Measurements from ENCODE around the gene RERE. TPM values are rescaled to one million over a fixed set of nuclear protein-coding genes. Genes with fewer than 3 reads are reported as not detected.

RERE gene
- total RNA-seq, 1 experiment from 2014 or later = 40.6 TPM

DNA sequence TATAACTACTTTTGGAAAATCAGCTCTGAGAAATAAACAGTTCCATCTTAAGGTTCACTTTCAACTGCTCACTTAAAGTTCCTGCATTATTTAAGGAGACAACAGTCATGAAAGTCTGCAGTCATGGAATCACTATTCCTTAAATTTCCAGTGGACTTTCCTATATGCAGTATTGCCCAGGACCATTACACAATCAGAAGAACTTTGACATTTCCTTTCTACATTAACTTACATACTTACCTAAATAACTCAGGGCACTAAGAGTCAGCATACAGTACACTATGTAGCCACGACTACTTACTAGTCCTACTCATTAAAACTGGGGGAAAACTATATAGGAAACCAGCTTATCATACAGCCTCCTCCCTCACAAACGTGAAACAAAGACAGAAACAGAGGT lies 279.4 kb downstream of the RERE start:
- intact Hi-C loops (cut with micrococcal nuclease) = no loop called here
- POLR2A ChIA-PET = no interaction called here

More for the DNA sequence above, 279.4 kb downstream of the RERE start:
- Histone ChIP-seq H3K9me2 (ENCODE audit: insufficient read depth) (no peaks in the 10 kb centered on the region), H3K27ac (ENCODE audit: low read depth, low read length) (no peak overlapping the region), H3K79me2 (ENCODE audit: insufficient read depth, low read length) (no peaks in the 10 kb centered on the region), H3K9ac (ENCODE audit: low read length) (no peak overlapping the region), H3K4me3 (replicated peaks in 1 of 2; ENCODE audit: low read depth in 1 of 2, low read length in 2 of 2) (no peak overlapping the region), H3K27me3 (ENCODE audit: insufficient read depth, low read length) (no peaks in the 10 kb centered on the region), H4K20me1 (ENCODE audit: insufficient read depth) (0 out of 2 replicates have a peak, but pooled peaks cover 3% of the 10 kb centered on the region), H2AFZ (ENCODE audit: low read depth, low read length, poor library complexity, severe bottlenecking) (no peak overlapping the region), H3K36me3 (ENCODE audit: control insufficient read depth in 1 of 2, insufficient read depth in 2 of 2, low read length in 2 of 2) (no peaks in the 10 kb centered on the region), H3K4me2 (ENCODE audit: low read length) (no peak overlapping the region), H3K4me1 (ENCODE audit: control insufficient read depth in 1 of 2, insufficient read depth in 2 of 2, low read length in 2 of 2) (no peaks in the 10 kb centered on the region), H3K9me3 (ENCODE audit: control insufficient read depth in 1 of 2, insufficient read depth in 1 of 2, low read depth in 1 of 2, low read length in 2 of 2) (no peaks in the 10 kb centered on the region)
- DNase-seq (ENCODE audit: low read depth, low spot score) (no peak), ATAC-seq (no peak)
- no TSS peak for BruUV-seq (replicated peaks)
- TF ChIP-seq, protein P1, sequence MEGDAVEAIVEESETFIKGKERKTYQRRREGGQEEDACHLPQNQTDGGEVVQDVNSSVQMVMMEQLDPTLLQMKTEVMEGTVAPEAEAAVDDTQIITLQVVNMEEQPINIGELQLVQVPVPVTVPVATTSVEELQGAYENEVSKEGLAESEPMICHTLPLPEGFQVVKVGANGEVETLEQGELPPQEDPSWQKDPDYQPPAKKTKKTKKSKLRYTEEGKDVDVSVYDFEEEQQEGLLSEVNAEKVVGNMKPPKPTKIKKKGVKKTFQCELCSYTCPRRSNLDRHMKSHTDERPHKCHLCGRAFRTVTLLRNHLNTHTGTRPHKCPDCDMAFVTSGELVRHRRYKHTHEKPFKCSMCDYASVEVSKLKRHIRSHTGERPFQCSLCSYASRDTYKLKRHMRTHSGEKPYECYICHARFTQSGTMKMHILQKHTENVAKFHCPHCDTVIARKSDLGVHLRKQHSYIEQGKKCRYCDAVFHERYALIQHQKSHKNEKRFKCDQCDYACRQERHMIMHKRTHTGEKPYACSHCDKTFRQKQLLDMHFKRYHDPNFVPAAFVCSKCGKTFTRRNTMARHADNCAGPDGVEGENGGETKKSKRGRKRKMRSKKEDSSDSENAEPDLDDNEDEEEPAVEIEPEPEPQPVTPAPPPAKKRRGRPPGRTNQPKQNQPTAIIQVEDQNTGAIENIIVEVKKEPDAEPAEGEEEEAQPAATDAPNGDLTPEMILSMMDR (IDR thresholded peaks at IDR 0.05 in 2 of 3, conservative IDR thresholded peaks at IDR 0.05 in 1 of 3; ENCODE audit: borderline replicate concordance in 1 of 3, insufficient read depth in 1 of 3, low read depth in 2 of 3, low read length in 2 of 3) = no peak
- TF ChIP-seq ZNF274 (IDR thresholded peaks at IDR 0.05; ENCODE audit: low read depth, low read length) = no peak
- no peak for TF ChIP-seq JUND (IDR thresholded peaks at IDR 0.05)
- TF ChIP-seq, protein P2, sequence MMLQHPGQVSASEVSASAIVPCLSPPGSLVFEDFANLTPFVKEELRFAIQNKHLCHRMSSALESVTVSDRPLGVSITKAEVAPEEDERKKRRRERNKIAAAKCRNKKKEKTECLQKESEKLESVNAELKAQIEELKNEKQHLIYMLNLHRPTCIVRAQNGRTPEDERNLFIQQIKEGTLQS (IDR thresholded peaks at IDR 0.05) = no peak
- no peak for TF ChIP-seq ELF1 (IDR thresholded peaks at IDR 0.05; ENCODE audit: borderline replicate concordance, low read depth)
- no peak for TF ChIP-seq YY1 (IDR thresholded peaks at IDR 0.05; ENCODE audit: extremely low read depth, insufficient replicate concordance, low read depth, low read length)
- TF ChIP-seq ZFX (IDR thresholded peaks at IDR 0.05) = no peak
- TF ChIP-seq CBX3 (IDR thresholded peaks at IDR 0.05; ENCODE audit: low read depth) = no peak
- no peak for TF ChIP-seq TCF7L2 (IDR thresholded peaks at IDR 0.05; ENCODE audit: borderline replicate concordance, extremely low read depth, insufficient read depth, insufficient read length)
- TF ChIP-seq, protein P3, sequence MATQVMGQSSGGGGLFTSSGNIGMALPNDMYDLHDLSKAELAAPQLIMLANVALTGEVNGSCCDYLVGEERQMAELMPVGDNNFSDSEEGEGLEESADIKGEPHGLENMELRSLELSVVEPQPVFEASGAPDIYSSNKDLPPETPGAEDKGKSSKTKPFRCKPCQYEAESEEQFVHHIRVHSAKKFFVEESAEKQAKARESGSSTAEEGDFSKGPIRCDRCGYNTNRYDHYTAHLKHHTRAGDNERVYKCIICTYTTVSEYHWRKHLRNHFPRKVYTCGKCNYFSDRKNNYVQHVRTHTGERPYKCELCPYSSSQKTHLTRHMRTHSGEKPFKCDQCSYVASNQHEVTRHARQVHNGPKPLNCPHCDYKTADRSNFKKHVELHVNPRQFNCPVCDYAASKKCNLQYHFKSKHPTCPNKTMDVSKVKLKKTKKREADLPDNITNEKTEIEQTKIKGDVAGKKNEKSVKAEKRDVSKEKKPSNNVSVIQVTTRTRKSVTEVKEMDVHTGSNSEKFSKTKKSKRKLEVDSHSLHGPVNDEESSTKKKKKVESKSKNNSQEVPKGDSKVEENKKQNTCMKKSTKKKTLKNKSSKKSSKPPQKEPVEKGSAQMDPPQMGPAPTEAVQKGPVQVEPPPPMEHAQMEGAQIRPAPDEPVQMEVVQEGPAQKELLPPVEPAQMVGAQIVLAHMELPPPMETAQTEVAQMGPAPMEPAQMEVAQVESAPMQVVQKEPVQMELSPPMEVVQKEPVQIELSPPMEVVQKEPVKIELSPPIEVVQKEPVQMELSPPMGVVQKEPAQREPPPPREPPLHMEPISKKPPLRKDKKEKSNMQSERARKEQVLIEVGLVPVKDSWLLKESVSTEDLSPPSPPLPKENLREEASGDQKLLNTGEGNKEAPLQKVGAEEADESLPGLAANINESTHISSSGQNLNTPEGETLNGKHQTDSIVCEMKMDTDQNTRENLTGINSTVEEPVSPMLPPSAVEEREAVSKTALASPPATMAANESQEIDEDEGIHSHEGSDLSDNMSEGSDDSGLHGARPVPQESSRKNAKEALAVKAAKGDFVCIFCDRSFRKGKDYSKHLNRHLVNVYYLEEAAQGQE (IDR thresholded peaks at IDR 0.05; ENCODE audit: low read depth) = no peak
- TF ChIP-seq, protein P4, sequence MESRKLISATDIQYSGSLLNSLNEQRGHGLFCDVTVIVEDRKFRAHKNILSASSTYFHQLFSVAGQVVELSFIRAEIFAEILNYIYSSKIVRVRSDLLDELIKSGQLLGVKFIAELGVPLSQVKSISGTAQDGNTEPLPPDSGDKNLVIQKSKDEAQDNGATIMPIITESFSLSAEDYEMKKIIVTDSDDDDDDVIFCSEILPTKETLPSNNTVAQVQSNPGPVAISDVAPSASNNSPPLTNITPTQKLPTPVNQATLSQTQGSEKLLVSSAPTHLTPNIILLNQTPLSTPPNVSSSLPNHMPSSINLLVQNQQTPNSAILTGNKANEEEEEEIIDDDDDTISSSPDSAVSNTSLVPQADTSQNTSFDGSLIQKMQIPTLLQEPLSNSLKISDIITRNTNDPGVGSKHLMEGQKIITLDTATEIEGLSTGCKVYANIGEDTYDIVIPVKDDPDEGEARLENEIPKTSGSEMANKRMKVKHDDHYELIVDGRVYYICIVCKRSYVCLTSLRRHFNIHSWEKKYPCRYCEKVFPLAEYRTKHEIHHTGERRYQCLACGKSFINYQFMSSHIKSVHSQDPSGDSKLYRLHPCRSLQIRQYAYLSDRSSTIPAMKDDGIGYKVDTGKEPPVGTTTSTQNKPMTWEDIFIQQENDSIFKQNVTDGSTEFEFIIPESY (IDR thresholded peaks at IDR 0.05; ENCODE audit: extremely low read depth, insufficient replicate concordance, low read length) = no peak
- no peak for TF ChIP-seq EZH2 (IDR thresholded peaks at IDR 0.05)
- no peak for TF ChIP-seq FOSL1 (IDR thresholded peaks at IDR 0.05; ENCODE audit: low read depth)
- TF ChIP-seq, protein P5, sequence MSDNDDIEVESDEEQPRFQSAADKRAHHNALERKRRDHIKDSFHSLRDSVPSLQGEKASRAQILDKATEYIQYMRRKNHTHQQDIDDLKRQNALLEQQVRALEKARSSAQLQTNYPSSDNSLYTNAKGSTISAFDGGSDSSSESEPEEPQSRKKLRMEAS (IDR thresholded peaks at IDR 0.05) = no peak
- no peak for TF ChIP-seq SIN3A (IDR thresholded peaks at IDR 0.05; ENCODE audit: low read depth)
- no peak for TF ChIP-seq EGR1 (IDR thresholded peaks at IDR 0.05; ENCODE audit: low read depth)
- ChIA-PET RAD21 (ENCODE audit: low non-redundant PET in 1 of 2, low total read pairs in 2 of 2, uncharacterized antibody in 2 of 2, unreplicated experiment in 2 of 2) (no interaction called here), CTCF (no interaction called here)
